ENCODE measurements around the gene ZNF423. TPM values are rescaled to one million over a fixed set of nuclear protein-coding genes. Genes with fewer than 3 reads are reported as not detected.

Gene ZNF423
- total and polyA plus RNA-seq, 2 experiments from 2014 or later: 0.43 to 0.49 TPM

DNA sequence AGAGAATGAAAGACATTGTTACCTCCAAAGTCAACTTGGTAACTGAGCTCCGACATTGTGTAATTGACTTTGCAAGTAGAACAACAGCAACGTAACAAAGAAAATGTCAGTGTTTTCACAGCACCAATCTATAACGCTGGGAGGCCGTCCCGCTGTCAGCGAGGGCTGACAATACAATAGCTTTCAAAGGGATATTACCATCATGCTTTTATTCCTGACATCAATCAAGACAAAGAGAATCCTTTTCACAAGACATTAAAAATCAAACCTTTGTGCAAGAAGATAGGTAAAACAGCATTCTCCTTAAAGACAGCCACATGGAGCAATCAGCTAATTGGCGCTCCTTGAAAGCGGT, 6.2 kb downstream of the ZNF423 start:
- in situ Hi-C loops (cut with MboI): no loop called here
- H3K4me3 ChIP-seq: no peak overlapping the region
- H3K9me2 ChIP-seq (ENCODE audit: insufficient read depth): no peaks in the 10 kb centered on the region
- H3K4me1 ChIP-seq (ENCODE audit: insufficient read depth): no peaks in the 10 kb centered on the region
- no peaks in the 10 kb centered on the region for H4K20me1 ChIP-seq (ENCODE audit: insufficient read depth)
- H2AFZ ChIP-seq: no peak overlapping the region
- TF ChIP-seq EZH2phosphoT487 (IDR thresholded peaks at IDR 0.05; ENCODE audit: insufficient read depth, low read depth): no peak
- no peak for TF ChIP-seq EZH2 (IDR thresholded peaks at IDR 0.05; ENCODE audit: insufficient read depth, poor library complexity, severe bottlenecking)
- no peak overlapping the region for H3K9ac ChIP-seq
- no peak for DNase-seq
- no peaks in the 10 kb centered on the region for H3K36me3 ChIP-seq (ENCODE audit: low read depth)
- no peaks in the 10 kb centered on the region for H3K79me2 ChIP-seq (ENCODE audit: insufficient read depth)
- no peaks in the 10 kb centered on the region for H3K9me3 ChIP-seq (ENCODE audit: low read depth)
- WGBS, 2 experiments (ENCODE audit: low coverage in 1 of 2, low lambda C conversion rate in 2 of 2, missing lambda C conversion rate in 2 of 2): 95% methylated on average over 8 of the region's 8 CpGs
- H3K4me2 ChIP-seq (ENCODE audit: unreplicated experiment): no peak overlapping the region
- no peaks in the 10 kb centered on the region; the same call in none of the 2 replicates for H3K27me3 ChIP-seq (replicated peaks; ENCODE audit: insufficient read depth)
- H3F3A ChIP-seq (ENCODE audit: insufficient read depth): no peaks in the 10 kb centered on the region
- no peak overlapping the region for H3K27ac ChIP-seq

- H3K4me1 ChIP-seq (ENCODE audit: insufficient read depth): 0 out of 2 replicates have a peak, but pooled peaks cover 2% of the 10 kb centered on the region
- no peak overlapping the region for H3K27ac ChIP-seq
Observed at GRCh38 chr16:49849037-49849753, 6.7 kb downstream of the ZNF423 start.

GRCh38 chr16:49848530-49848929, 7.4 kb downstream of the ZNF423 start:
- H4K20me1 ChIP-seq (ENCODE audit: insufficient read depth): no peaks in the 10 kb centered on the region
- no peaks in the 10 kb centered on the region for H3K79me2 ChIP-seq (ENCODE audit: insufficient read depth)
- H2AFZ ChIP-seq: no peak overlapping the region
- 69% methylated on average over 8 of the region's 8 CpGs for WGBS, 2 experiments (ENCODE audit: low coverage in 1 of 2, low lambda C conversion rate in 2 of 2, missing lambda C conversion rate in 2 of 2)
- no peak overlapping the region for H3K27ac ChIP-seq
- no peak overlapping the region for H3K9ac ChIP-seq
- no peaks in the 10 kb centered on the region for H3K36me3 ChIP-seq (ENCODE audit: low read depth)
- H3K27me3 ChIP-seq (replicated peaks; ENCODE audit: insufficient read depth): no peaks in the 10 kb centered on the region; the same call in none of the 2 replicates
- no peaks in the 10 kb centered on the region for H3K9me3 ChIP-seq (ENCODE audit: low read depth)
- in situ Hi-C loops (cut with MboI): no loop called here
- TF ChIP-seq EZH2phosphoT487 (IDR thresholded peaks at IDR 0.05; ENCODE audit: insufficient read depth, low read depth) (no peak), EZH2 (IDR thresholded peaks at IDR 0.05; ENCODE audit: insufficient read depth, poor library complexity, severe bottlenecking) (no peak)
- H3K4me3 ChIP-seq: no peak overlapping the region
- H3K9me2 ChIP-seq (ENCODE audit: insufficient read depth): no peaks in the 10 kb centered on the region
- no peak for DNase-seq
- no peaks in the 10 kb centered on the region for H3F3A ChIP-seq (ENCODE audit: insufficient read depth)
- 0 out of 2 replicates have a peak, but pooled peaks cover 3% of the 10 kb centered on the region for H3K4me1 ChIP-seq (ENCODE audit: insufficient read depth)
- H3K4me2 ChIP-seq (ENCODE audit: unreplicated experiment): no peak overlapping the region

More at GRCh38 chr16:49849037-49849753, 6.7 kb downstream of the ZNF423 start:
- Histone ChIP-seq H3K9me3 (ENCODE audit: low read depth) (no peaks in the 10 kb centered on the region), H3K9ac (no peak overlapping the region), H3K4me2 (ENCODE audit: unreplicated experiment) (no peak overlapping the region), H3K9me2 (ENCODE audit: insufficient read depth) (no peaks in the 10 kb centered on the region), H2AFZ (no peak overlapping the region), H3K27me3 (replicated peaks; ENCODE audit: insufficient read depth) (no peaks in the 10 kb centered on the region; the same call in none of the 2 replicates), H4K20me1 (ENCODE audit: insufficient read depth) (no peaks in the 10 kb centered on the region), H3K79me2 (ENCODE audit: insufficient read depth) (no peaks in the 10 kb centered on the region), H3F3A (ENCODE audit: insufficient read depth) (no peaks in the 10 kb centered on the region), H3K36me3 (ENCODE audit: low read depth) (no peaks in the 10 kb centered on the region), H3K4me3 (no peak overlapping the region)
- DNase-seq: no peak
- WGBS, 2 experiments (ENCODE audit: low coverage in 1 of 2, low lambda C conversion rate in 2 of 2, missing lambda C conversion rate in 2 of 2): 65 to 73% methylated on average over 6 of the region's 6 CpGs
- in situ Hi-C loops (cut with MboI): no loop called here
- TF ChIP-seq EZH2 (IDR thresholded peaks at IDR 0.05; ENCODE audit: insufficient read depth, poor library complexity, severe bottlenecking) (no peak), EZH2phosphoT487 (IDR thresholded peaks at IDR 0.05; ENCODE audit: insufficient read depth, low read depth) (no peak)

DNA sequence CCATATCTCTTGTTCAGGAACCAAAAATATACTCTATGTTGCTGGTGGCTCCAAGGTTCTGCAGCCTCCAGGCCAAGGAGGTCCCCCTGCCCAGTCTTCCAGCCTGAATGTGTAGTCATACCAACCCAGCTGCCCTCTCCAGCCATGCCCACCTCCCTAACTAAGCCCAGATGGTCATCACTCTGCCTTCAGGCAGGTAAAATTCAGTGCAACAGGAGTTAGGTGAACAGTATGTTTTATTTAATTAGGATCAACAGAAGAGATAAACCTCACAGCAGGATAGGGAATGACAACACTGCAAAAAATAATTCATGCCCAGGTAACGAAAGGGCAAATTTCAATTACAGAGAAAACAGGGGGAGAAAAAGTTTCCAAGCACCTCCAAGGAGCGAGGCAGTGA, 9.1 kb downstream of the ZNF423 start:
- WGBS, 2 experiments (ENCODE audit: low coverage in 1 of 2, low lambda C conversion rate in 2 of 2, missing lambda C conversion rate in 2 of 2): 62 to 84% methylated on average over 2 of the region's 2 CpGs
- Histone ChIP-seq H3F3A (ENCODE audit: insufficient read depth) (no peaks in the 10 kb centered on the region), H3K27me3 (replicated peaks; ENCODE audit: insufficient read depth) (no peaks in the 10 kb centered on the region; the same call in none of the 2 replicates), H3K9me2 (ENCODE audit: insufficient read depth) (no peaks in the 10 kb centered on the region), H3K4me3 (no peak overlapping the region), H3K4me1 (ENCODE audit: insufficient read depth) (0 out of 2 replicates have a peak, but pooled peaks cover 3% of the 10 kb centered on the region), H3K9ac (no peak overlapping the region), H3K79me2 (ENCODE audit: insufficient read depth) (no peaks in the 10 kb centered on the region), H2AFZ (no peak overlapping the region), H3K36me3 (ENCODE audit: low read depth) (no peaks in the 10 kb centered on the region), H3K9me3 (ENCODE audit: low read depth) (no peaks in the 10 kb centered on the region), H4K20me1 (ENCODE audit: insufficient read depth) (no peaks in the 10 kb centered on the region), H3K27ac (no peak overlapping the region), H3K4me2 (ENCODE audit: unreplicated experiment) (no peak overlapping the region)
- in situ Hi-C loops (cut with MboI): no loop called here
- TF ChIP-seq EZH2phosphoT487 (IDR thresholded peaks at IDR 0.05; ENCODE audit: insufficient read depth, low read depth) (no peak), EZH2 (IDR thresholded peaks at IDR 0.05; ENCODE audit: insufficient read depth, poor library complexity, severe bottlenecking) (no peak)
- DNase-seq: no peak

All from GM23248 (cell line).